D721Med (cell line): ENCODE measurements around the gene RGS5.

Source experiments
- DNase-seq: peaks from one replicate; pipeline ENCODE4 v3.0.0; 2011; ENCODE audit warnings: low spot score; ENCODE audit not compliant: insufficient read length
- FAIRE-seq: peaks from 2 replicates; lab custom pipeline; 2011; peaks lifted over from hg19 to GRCh38; lab: Jason Lieb, UNC
- CTCF ChIP-seq: IDR thresholded peaks from 2 replicates; pipeline ENCODE4 v1.5.1; 2012; ENCODE audit warnings: mild to moderate bottlenecking, control low read depth; ENCODE audit not compliant: insufficient read depth; ENCODE audit errors: missing control alignments

Gene RGS5

DNA sequence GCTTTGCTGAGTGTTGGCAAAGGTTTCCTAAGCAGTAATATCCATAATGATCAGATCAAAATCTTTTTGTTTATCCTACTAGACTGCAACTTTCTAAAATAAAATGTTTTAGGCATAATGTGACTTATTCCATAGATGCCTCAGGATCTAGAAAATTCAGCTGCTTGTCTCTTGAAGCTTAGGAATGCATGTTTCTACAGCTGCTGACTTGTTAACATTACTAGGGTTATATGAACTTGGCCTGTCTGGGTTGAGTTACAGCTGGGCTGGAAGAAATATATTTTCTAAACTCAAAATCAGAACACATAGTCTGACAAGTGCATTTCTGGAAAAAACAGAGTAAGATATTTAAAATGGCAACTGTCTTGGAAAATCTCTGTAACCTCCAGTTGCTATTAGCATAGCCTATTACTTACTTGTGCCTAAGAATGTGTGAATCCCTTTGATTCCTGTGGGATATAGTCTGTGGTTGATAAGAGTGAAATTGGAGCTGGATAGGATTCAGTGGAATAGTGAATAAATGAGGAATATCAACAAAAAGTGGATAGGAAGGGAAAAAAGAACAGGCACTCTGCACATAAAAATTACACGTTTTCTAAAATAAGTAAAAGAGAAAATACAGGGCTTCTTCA is 72.4 kb downstream of the RGS5 start:
- FAIRE-seq (no peak), DNase-seq (no peak)
- TF ChIP-seq CTCF: no peak

- DNase-seq: no peak
- peak; percentile 35 for FAIRE-seq
- TF ChIP-seq CTCF: no peak
These were observed 74.4 kb downstream of the RGS5 start for GRCh38 chr1:163128282-163128681.

GRCh38 chr1:163124812-163125211 is 77.9 kb downstream of the RGS5 start:
- no peak for FAIRE-seq
- no peak for TF ChIP-seq CTCF
- DNase-seq: no peak

- DNase-seq (no peak), FAIRE-seq (no peak)
- TF ChIP-seq CTCF: no peak
These were observed 82.3 kb downstream of the RGS5 start for GRCh38 chr1:163120372-163120771.

DNA sequence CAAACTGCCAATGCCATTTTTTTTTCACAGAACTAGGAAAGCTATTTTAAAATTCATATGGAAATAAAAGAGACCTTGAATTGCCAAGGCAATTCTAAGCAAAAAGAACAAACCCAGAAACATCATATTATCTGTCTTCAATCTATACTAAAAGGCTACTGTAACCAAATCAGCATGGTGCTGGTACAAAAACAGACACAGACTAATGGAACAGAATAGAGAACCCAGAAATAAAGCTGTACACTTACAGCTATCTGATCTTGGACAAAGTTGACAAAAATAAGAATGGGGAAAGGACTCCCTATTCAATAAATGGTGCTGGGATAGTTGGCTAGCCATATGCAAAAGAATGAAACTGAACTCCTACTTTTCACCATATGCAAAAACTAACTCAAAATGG is 83.0 kb downstream of the RGS5 start:
- DNase-seq: no peak
- FAIRE-seq: no peak
- TF ChIP-seq CTCF: no peak

- FAIRE-seq (peak; percentile 94), DNase-seq (no peak)
- no peak for TF ChIP-seq CTCF
These were observed 86.8 kb downstream of the RGS5 start for GRCh38 chr1:163115887-163116286.

DNA sequence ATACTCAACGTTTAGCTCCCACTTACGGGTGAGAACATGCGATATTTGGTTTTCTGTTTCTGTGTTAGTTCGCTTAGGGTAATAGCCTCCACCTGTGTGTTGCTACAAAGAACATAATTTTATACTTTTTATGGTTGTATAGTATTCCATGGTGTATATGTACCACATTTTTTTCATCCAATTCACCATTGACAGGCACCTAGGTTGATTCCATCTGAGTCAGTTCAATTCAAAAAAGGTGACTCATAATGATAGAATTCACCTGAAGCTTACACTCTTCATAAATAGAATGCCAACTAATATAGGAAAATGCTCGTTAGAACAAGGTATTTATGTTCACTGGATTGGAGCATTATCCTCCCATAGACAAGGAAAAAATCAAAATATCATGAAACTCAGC is 95.1 kb downstream of the RGS5 start:
- FAIRE-seq: no peak

More for the DNA sequence above, 95.1 kb downstream of the RGS5 start:
- DNase-seq: no peak
- TF ChIP-seq CTCF: no peak
